ENCODE data around the gene RDX.
"Not testable (repeated sequence)": the region's sequence is repeated elsewhere in the genome, so short reads cannot be mapped to it uniquely, and the experiment has no call there.

The RDX gene

DNA sequence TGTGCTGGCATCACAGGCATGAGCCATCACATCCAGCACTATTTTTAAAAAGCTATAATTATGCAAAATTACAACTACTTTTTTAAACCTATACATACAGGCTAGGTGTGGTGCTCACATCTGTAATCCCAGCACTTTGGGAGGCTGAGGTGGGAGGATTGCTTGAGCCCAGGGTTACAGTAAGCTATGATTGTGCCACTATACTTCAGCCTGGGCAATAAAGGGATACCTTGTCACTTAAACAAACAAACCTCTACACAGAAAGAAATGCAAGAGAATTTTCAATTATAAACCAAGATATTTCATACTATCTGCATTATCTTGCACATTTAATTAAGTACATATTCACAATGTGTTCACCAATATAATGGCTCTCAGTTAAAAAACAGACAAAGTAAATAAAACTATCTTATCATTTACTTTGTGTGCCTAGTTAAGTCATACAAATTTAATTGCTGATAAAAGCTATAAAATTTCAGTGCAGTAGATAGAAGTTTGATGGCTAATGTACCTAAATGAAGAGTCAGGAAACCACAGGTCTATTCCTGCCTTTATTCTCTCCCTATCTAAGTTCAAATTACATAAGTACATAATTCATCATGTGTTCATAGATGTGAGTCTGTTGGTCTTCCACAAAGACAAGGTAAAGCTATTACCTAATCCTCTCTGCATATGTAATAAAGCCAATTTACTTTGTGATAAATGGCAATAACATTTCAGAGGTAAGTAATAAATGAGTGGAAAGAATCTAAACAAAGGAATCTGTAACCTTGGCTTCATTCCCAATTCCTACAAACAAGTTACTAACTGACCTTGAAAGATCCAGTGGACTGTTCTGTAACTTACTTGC, 9.0 kb upstream of the RDX start:
- no peak for DNase-seq (ENCODE audit: low read depth)

DNA sequence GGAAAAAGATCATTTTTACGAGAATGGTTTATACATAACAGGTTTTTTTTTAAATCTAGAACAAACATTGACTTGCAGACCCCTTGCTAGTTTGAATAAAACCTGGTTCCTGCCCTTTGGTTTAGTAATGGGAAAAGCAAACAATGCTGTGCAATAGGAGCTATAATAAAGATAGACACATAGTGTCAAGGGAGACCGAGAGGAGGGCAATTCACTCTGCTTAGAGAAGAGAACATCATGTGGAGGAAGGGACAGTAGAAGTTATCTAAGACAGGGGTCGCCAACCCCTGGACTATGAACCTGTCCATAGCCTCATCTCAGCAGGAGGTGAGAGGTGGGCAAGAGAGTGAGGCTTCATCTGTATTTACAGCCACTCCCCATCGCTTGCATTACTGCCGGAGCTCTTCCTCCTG, 7.0 kb upstream of the RDX start:
- DNase-seq (ENCODE audit: low read depth): no peak

- no peak for DNase-seq (ENCODE audit: low read depth)
Measured at GRCh38 chr11:110301577-110301976, 5.2 kb upstream of the RDX start.

DNA sequence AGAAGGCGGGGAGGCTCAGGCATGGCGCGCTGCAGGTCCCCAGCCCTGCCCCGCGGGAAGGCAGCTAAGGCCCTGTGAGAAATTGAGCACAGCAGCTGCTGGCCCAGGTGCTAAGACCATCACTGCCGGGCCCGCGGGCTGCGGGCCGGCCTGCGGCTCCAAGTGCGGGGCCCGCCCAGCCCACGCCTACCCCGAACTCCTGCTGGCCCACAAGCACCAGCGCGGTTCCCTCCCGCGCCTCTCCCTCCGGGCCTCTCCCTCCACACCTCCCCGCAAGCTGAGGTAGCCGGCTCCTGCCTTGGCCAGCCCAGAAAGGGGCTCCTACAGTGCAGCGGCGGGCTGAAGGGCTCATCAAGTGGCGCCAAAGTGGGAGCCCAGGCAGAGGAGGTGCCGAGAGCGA, 4.6 kb upstream of the RDX start:
- DNase-seq (ENCODE audit: low read depth): no peak

GRCh38 chr11:110299006-110299785, 2.8 kb upstream of the RDX start:
- no peak for DNase-seq (ENCODE audit: low read depth)

DNA sequence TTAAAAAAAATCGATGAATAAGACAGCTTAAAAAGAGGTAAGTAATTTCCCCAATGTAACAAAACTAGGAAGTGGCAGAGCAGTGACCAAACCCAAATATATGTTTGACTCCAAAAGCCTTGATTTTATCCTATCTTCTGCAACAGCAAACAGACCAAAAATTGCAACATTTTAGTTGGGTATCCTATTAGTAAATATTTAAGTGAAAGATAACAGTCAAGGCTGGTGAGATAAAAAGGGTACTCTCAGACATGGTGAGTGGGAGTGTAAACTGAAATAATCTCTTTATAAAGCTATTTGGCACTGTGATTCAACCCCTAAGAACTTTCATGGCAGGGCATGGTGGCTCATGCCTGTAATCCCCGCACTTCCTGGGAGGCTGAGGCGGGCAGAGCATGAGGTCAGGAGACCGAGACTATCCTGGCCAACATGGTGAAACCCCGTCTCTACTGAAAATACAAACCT, 1.9 kb upstream of the RDX start:
- no peak for DNase-seq (ENCODE audit: low read depth)

DNA sequence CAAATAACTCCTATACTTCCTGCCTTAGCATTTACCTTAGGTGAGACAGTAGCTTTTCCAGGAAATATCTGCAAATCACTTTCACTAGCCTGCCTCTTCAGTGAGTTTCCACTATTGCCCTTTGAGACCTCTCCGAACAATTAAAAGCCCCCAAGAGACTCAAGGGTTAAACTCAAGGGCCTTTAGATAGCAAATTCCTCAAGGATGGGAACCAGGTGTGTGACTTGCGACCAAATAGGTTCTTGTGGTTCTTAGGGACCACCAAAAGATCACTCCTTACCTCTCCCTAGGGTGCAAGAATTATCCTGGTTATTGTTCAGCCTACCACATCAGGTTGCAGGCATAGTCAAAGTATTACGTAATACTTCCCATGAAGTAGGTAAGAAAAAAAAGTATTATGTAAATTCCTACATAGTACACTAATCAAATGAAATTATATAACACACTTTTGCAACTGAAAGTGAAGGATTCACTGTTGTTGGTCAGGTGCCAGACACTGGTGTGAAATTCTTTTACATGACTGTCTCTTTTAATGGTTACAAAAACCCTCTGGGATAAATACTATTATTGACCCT, 1.4 kb upstream of the RDX start:
- no peak for DNase-seq (ENCODE audit: low read depth)

GRCh38 chr11:110297076-110297725, 787 bp upstream of the RDX start:
- DNase-seq (ENCODE audit: low read depth): no peak

GRCh38 chr11:110295531-110296225, 736 bp downstream of the RDX start:
- DNase-seq (ENCODE audit: low read depth): peak; percentile 11

DNA sequence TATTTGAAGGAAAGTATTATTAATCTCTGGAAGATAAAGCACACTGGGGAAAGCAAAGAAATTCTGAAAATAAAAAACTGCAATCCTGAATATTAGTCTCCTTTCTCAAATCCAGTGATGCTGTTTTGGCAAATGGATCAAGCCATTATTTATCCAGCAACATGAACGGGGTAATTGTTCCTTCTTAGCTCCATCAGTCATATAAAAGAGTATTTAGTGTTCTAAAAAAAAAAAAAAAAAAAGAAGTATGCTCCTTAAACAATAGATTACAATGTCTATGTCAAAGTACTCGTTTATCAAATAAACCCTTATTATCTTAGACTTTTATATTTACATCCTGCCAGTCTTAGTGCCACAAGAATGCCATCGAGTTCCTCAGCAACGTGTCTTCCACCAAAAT, 1.3 kb downstream of the RDX start:
- no peak for DNase-seq (ENCODE audit: low read depth)

DNA sequence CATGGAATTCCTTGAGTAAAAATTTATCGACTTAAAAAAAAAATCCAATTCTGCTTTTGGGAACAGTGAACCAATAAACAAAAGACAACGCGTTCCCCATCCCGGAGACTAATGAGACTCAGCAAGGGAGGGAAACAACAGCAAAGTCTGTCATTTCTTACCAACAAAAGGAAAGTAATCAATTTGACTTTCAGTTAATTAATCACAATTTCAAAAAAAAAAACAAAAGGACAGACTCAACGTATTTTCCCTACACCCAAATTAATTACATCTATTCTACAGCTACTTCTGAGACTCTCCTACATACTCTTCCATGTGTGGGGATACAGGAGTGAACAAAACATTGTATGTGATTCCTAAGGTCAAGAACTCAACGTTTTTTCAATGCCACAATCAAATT, 1.9 kb downstream of the RDX start:
- no peak for DNase-seq (ENCODE audit: low read depth)

- no peak for DNase-seq (ENCODE audit: low read depth)
Measured at GRCh38 chr11:110293389-110293788, 3.0 kb downstream of the RDX start.

GRCh38 chr11:110292146-110292545, 4.3 kb downstream of the RDX start:
- DNase-seq (ENCODE audit: low read depth): not testable (repeated sequence)

DNA sequence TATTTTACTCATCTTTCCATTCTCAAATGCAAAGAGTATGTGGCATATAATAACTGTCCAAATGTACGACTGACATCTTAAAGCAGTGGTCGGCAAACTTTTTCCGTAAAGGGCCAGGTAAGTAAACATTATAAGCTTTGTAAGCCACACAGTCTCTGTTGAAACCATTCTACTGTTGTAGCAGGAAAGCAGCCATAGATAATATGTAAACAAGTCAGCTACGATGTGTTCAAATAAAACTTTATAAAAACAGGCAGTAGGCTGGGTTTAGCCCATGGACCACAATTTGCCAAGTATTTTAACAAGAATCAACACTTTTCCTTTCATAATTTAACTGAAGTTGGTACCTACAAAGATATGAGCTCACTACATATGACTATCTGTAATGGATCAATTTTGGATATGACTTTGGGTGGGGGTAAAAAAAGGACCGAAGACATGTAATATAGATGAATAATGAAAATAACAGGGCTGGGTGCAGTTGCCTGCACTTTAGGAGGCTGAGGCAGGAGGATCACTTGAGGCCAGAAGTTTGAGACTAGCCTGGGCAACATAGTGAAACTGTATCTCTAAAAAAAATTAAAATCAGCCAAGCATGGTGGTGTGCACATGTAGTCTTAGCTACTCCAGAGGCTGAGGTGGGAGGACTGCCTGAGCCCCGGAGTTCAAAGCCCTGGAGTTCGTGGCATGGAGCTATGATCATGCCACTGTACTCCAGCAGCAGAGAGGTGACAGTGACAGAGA, 5.7 kb downstream of the RDX start:
- DNase-seq (ENCODE audit: low read depth): no peak

- no peak for DNase-seq (ENCODE audit: low read depth)
Measured at GRCh38 chr11:110289472-110289871, 6.9 kb downstream of the RDX start.

GRCh38 chr11:110287537-110287936, 8.9 kb downstream of the RDX start:
- no peak for DNase-seq (ENCODE audit: low read depth)

- no peak for DNase-seq (ENCODE audit: low read depth)
Measured at GRCh38 chr11:110286298-110287040, 9.9 kb downstream of the RDX start.

- DNase-seq (ENCODE audit: low read depth): no peak
Measured at GRCh38 chr11:110283862-110284261, 12.6 kb downstream of the RDX start.

GRCh38 chr11:110280595-110280994, 15.8 kb downstream of the RDX start:
- not testable (repeated sequence) for DNase-seq (ENCODE audit: low read depth)

GRCh38 chr11:110279881-110280280, 16.5 kb downstream of the RDX start:
- no peak for DNase-seq (ENCODE audit: low read depth)

All from T-helper 22 cell (primary cell).